GM18907 (cell line): ENCODE data around the gene MRFAP1.
"Not testable (repeated sequence)": the region's sequence is repeated elsewhere in the genome, so short reads cannot be mapped to it uniquely, and the experiment has no call there.

ENCODE experiments used
- ATAC-seq: cut with Tn5 transposase; IDR thresholded peaks from one replicate; pipeline ENCODE4 v1.9.1; 2021; ENCODE audit warnings: mild to moderate bottlenecking, moderate library complexity; ENCODE audit not compliant: unreplicated experiment

Gene MRFAP1

GRCh38 chr4:6662591-6662990 lies 22.1 kb downstream of the MRFAP1 start:
- ATAC-seq, result no peak

- ATAC-seq, result no peak
These were observed 23.3 kb downstream of the MRFAP1 start for GRCh38 chr4:6663596-6664393.

- ATAC-seq, result no peak
These were observed 24.8 kb downstream of the MRFAP1 start for GRCh38 chr4:6665320-6665654.

GRCh38 chr4:6668391-6668790 lies 27.9 kb downstream of the MRFAP1 start:
- ATAC-seq, result no peak

GRCh38 chr4:6671648-6672047 lies 31.2 kb downstream of the MRFAP1 start:
- no peak for ATAC-seq

DNA sequence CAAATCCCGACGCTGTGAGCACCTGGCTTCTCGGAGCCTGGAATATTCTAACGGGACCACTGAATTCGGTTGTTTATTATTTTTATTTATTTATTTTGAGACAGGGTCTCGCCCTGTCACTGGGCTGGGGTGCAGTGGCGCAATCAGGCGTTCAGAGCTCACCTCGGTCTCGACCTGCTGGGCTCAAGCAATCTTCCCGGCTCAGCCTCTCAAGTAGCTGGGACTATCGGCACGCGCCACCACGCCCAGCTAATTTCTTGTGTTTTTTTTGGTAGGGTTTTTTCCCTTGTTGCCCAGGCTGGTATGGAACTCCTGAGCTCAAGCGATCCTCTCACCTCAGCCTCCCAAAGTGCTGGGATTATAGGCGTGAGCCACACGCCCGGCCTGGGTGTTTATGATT lies 31.6 kb downstream of the MRFAP1 start:
- no peak for ATAC-seq

DNA sequence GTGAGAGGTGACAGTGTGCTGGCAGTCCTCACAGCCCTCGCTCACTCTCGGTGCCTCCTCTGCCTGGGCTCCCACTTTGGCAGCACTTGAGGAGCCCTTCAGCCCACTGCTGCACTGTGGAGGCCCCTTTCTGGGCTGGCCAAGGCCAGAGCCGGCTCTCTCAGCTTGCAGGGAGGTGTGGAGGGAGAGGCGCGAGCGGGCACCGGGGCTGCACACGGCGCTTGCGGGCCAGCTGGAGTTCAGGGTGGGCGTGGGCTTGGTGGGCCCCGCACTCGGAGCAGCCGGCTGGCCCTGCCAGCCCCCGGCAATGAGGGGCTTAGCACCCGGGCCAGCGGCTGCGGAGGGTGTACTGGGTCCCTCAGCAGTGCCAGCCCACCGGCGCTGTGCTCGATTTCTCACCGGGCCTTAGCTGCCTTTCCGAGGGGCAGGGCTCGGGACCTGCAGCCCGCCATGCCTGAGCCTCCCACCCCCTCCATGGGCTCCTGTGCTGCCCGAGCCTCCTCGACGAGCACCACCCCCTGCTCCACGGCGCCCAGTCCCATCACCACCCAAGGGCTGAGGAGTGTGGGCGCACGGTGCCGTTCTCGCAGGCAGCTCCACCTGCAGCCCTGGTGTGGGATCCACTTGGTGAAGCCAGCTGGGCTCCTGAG lies 32.2 kb downstream of the MRFAP1 start:
- ATAC-seq, result not testable (repeated sequence)

DNA sequence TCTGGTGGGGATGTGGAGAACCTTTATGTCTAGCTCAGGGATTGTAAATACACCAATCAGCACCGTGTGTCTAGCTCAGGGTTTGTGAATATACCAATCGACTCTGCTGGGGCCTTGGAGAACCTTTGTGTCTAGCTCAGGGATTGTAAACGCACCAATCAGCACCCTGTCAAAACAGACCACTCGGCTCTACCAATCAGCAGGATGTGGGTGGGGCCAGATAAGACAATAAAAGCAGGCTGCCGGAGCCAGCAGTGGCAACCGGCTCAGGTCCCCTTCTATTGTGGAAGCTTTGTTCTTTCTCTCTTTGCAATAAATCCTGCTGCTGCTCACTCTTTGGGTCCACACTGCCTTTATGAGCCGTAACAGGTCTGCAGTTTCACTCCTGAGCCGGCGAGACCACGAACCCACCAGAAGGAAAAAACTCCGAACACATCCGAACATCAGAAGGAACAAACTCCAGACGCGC lies 32.7 kb downstream of the MRFAP1 start:
- not testable (repeated sequence) for ATAC-seq

GRCh38 chr4:6673660-6674499 lies 33.4 kb downstream of the MRFAP1 start:
- ATAC-seq, result peak; percentile 76

- ATAC-seq, result peak; percentile 36
These were observed 34.1 kb downstream of the MRFAP1 start for GRCh38 chr4:6674500-6675149.

DNA sequence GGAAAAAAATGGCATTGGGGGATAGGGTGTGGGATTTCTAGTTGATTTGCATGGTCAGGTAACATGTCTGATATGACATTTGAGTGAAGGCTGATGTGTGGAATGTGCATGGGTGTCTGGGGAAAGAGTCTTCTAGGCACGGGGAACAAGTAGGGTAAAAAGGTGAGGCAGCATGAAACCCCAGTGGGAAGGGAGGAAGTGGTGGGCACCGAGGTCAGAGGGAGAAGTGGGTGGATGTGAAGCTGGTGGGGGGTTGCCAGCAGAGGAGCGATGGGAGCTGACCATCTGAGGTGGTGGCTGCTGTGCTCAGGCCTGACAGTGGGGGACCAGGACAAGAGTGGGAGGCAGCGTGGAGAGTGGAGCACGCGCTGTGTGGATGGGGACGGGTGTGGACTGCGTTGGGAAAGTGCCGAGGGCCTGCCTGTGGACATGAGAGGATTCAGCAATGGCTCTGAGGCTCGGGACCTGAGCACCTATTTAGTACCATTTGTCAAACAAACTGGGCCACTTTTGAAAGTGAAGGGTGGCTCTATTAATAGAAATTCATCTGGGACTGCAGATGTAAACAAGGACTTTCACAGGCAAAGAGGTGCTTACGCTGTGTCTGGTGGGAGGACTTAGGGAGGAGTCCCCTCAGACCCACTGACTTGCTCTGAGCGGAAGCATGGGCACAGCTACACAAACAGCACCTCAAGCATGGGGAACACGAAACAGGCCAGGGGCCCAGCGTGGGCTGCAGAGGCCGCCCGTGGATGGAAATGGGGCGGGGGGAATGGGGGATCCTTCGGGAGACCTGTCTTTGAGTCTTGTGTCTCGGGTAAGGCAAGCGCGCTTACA lies 36.5 kb downstream of the MRFAP1 start:
- ATAC-seq, result no peak

DNA sequence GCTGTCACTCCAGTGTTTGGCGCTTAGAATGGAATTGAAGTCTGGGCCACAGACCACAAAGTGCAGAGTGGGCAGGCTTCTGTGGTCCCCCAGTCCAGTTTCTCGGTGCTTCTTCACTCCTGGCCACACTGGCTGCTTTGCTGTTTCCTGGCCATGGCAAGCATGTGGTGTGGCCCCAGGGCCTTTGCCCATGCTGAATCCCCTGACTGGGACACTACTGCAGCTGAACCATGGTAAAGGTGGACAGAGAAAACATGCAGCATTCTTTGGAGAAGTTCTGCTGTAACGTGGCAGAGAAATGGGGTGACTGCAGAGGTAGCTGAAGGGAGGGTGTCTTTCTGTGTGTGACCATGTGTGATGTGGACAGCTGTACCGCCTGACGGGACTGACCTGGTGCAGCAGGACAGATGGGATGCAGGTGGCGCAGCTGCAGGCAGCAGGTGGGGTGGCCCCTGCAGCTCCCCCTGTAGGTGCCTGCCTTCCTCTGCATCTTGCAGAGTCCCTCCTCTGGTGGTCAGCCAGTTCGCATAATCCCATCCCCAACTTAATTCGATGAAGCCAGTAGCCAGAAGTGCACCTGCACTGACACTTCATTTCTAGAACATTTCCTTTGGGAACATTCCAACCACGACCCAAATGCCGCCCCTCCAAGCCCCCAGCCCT lies 40.0 kb downstream of the MRFAP1 start:
- no peak for ATAC-seq

- no peak for ATAC-seq
These were observed 40.7 kb downstream of the MRFAP1 start for GRCh38 chr4:6681191-6681590.

GRCh38 chr4:6682862-6683590 lies 42.5 kb downstream of the MRFAP1 start:
- ATAC-seq, result no peak

- no peak for ATAC-seq
These were observed 44.2 kb downstream of the MRFAP1 start for GRCh38 chr4:6684656-6685055.

- ATAC-seq, result no peak
These were observed 45.8 kb downstream of the MRFAP1 start for GRCh38 chr4:6686104-6686787.

DNA sequence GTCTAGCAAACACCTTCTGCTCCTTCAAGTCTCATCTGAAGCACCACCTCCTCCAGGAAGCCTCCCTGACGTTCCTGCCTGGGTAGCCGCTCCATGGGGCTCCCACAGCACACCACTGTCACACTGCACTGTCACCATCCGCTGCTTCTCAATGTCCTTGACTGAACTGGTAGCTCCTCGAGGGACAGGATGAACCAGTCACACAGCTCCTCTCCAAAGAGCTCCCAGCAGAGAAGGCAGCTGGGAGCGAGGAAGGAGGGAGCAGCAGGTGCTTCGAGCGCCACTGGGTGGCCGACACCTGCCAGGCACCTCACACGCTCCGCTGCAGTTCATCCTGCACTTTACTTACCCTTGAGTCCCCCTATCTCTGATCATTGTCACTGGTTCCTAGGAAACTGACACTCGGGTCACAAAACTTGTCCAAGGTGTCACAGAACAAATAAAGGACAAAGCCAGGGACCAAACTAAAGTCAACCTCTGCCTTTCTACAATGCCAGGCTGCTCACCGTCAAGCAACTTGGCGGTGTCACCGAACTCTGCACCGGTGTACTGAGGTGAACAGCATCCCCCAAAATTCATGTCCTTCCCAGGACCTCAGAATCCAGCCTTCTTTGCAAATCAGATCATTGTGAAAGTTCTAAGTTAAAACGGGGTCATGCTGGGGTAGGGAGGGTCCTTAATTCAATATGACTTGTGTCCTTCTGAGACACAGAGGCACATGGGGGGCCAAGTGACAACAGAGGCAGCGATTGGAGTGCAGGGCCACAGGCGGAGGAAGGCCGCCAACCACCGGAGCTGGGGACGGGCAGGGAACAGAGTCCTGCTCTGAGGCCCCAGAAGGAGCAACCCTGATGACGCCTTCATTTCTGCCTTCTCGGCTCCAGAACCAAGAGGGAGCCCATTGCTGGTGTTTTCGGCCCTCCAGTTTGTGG lies 47.7 kb downstream of the MRFAP1 start:
- ATAC-seq, result no peak
